ENCODE measurements around the gene PRKCE. TPM values are rescaled to one million over a fixed set of nuclear protein-coding genes. Genes with fewer than 3 reads are reported as not detected.
"Not testable (repeated sequence)": the region's sequence is repeated elsewhere in the genome, so short reads cannot be mapped to it uniquely, and the experiment has no call there.

The PRKCE gene
- total RNA-seq, 1 donor from 2014 or later = 11.7 TPM

- no peaks in the 10 kb centered on the region for H3K9me3 Mint-ChIP-seq
- intact Hi-C loops (cut with micrococcal nuclease) = no loop called here
- H3K36me3 Mint-ChIP-seq (ENCODE audit: low read depth) = no peaks in the 10 kb centered on the region
- H3K4me1 Mint-ChIP-seq (ENCODE audit: low read depth) = no peaks in the 10 kb centered on the region
- H3K27me3 Mint-ChIP-seq (ENCODE audit: insufficient read depth) = no peaks in the 10 kb centered on the region
- no peak overlapping the region for H3K4me3 Mint-ChIP-seq
- no peak for DNase-seq (ENCODE audit: low spot score)
- H3K27ac Mint-ChIP-seq = no peak overlapping the region
These were observed 27.4 kb downstream of the PRKCE start for GRCh38 chr2:45678791-45679348.

- DNase-seq (ENCODE audit: low spot score) = no peak
- Mint-ChIP-seq H3K27me3 (ENCODE audit: insufficient read depth) (no peaks in the 10 kb centered on the region), H3K4me1 (ENCODE audit: low read depth) (no peaks in the 10 kb centered on the region), H3K27ac (no peak overlapping the region), H3K4me3 (no peak overlapping the region), H3K36me3 (ENCODE audit: low read depth) (no peaks in the 10 kb centered on the region), H3K9me3 (no peaks in the 10 kb centered on the region)
- intact Hi-C loops (cut with micrococcal nuclease) = no loop called here
These were observed 29.0 kb downstream of the PRKCE start for GRCh38 chr2:45680351-45680967.

DNA sequence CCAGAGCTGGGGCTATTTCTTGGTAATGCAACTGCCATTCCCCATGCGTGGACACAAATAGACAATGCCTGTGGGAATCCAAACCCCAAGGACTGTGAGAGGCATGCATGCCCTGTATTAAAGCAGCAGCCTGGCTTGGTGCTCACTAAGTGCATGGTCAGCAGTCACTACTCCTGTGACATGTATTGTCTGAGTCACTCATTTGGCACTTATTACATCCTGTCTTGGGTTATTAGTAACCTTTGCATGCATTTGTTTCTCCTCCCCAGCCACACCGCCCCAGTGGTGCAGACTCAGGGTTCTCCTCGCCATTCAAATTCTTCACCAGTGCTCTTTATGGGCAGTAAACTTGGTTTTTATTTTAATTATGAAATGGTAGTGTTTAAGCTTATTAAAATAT lies 30.2 kb downstream of the PRKCE start:
- no peaks in the 10 kb centered on the region for H3K27me3 Mint-ChIP-seq (ENCODE audit: insufficient read depth)
- H3K9me3 Mint-ChIP-seq = no peaks in the 10 kb centered on the region
- intact Hi-C loops (cut with micrococcal nuclease) = no loop called here
- H3K27ac Mint-ChIP-seq = no peak overlapping the region
- no peaks in the 10 kb centered on the region for H3K4me1 Mint-ChIP-seq (ENCODE audit: low read depth)
- no peaks in the 10 kb centered on the region for H3K36me3 Mint-ChIP-seq (ENCODE audit: low read depth)
- no peak overlapping the region for H3K4me3 Mint-ChIP-seq
- DNase-seq (ENCODE audit: low spot score) = no peak

DNA sequence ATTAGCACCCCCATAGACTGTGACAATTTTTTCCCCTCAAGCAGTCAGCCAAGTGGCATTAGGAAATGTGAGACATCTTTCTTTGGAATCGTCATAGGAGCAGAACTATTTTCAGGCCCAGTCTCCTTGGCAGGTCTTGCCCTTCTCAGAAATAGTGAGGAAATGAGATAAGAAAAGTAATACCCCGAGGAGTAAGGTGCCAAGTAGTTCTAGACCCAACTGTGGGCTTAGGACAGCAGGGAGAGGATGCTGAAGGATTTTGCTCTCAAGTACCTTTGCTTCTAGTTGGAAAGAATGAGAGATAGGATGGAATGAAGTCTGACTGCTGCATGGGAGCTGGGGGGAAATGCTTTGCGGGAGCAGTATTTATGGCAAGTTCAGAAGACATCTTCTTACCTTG lies 31.8 kb downstream of the PRKCE start:
- Mint-ChIP-seq H3K9me3 (no peaks in the 10 kb centered on the region), H3K4me3 (no peak overlapping the region), H3K27me3 (ENCODE audit: insufficient read depth) (peaks cover 3% of the 10 kb centered on the region), H3K27ac (no peak overlapping the region), H3K4me1 (ENCODE audit: low read depth) (no peaks in the 10 kb centered on the region), H3K36me3 (ENCODE audit: low read depth) (no peaks in the 10 kb centered on the region)
- intact Hi-C loops (cut with micrococcal nuclease) = no loop called here
- no peak for DNase-seq (ENCODE audit: low spot score)

- intact Hi-C loops (cut with micrococcal nuclease) = no loop called here
- H3K36me3 Mint-ChIP-seq (ENCODE audit: low read depth) = no peaks in the 10 kb centered on the region
These were observed 33.3 kb downstream of the PRKCE start for GRCh38 chr2:45684756-45685155.

GRCh38 chr2:45685260-45685659 lies 33.8 kb downstream of the PRKCE start:
- no peak overlapping the region for H3K27ac Mint-ChIP-seq
- no peak overlapping the region for H3K4me3 Mint-ChIP-seq
- H3K27me3 Mint-ChIP-seq (ENCODE audit: insufficient read depth) = peaks cover 3% of the 10 kb centered on the region
- H3K9me3 Mint-ChIP-seq = no peaks in the 10 kb centered on the region
- DNase-seq (ENCODE audit: low spot score) = no peak
- intact Hi-C loops (cut with micrococcal nuclease) = no loop called here
- H3K36me3 Mint-ChIP-seq (ENCODE audit: low read depth) = no peaks in the 10 kb centered on the region
- no peaks in the 10 kb centered on the region for H3K4me1 Mint-ChIP-seq (ENCODE audit: low read depth)

More at GRCh38 chr2:45684756-45685155, 33.3 kb downstream of the PRKCE start:
- no peaks in the 10 kb centered on the region for H3K4me1 Mint-ChIP-seq (ENCODE audit: low read depth)
- H3K4me3 Mint-ChIP-seq = no peak overlapping the region
- H3K9me3 Mint-ChIP-seq = no peaks in the 10 kb centered on the region
- no peak for DNase-seq (ENCODE audit: low spot score)
- peaks cover 3% of the 10 kb centered on the region for H3K27me3 Mint-ChIP-seq (ENCODE audit: insufficient read depth)
- no peak overlapping the region for H3K27ac Mint-ChIP-seq

GRCh38 chr2:45687964-45688363 lies 36.5 kb downstream of the PRKCE start:
- Mint-ChIP-seq H3K4me1 (ENCODE audit: low read depth) (no peaks in the 10 kb centered on the region), H3K9me3 (no peaks in the 10 kb centered on the region), H3K27ac (no peak overlapping the region), H3K4me3 (no peak overlapping the region), H3K27me3 (ENCODE audit: insufficient read depth) (peaks cover 3% of the 10 kb centered on the region), H3K36me3 (ENCODE audit: low read depth) (no peaks in the 10 kb centered on the region)
- intact Hi-C loops (cut with micrococcal nuclease) = no loop called here
- DNase-seq (ENCODE audit: low spot score) = no peak

GRCh38 chr2:45688479-45689298 lies 37.2 kb downstream of the PRKCE start:
- DNase-seq (ENCODE audit: low spot score) = no peak
- intact Hi-C loops (cut with micrococcal nuclease) = no loop called here
- no peaks in the 10 kb centered on the region for H3K36me3 Mint-ChIP-seq (ENCODE audit: low read depth)
- no peaks in the 10 kb centered on the region for H3K9me3 Mint-ChIP-seq
- H3K4me1 Mint-ChIP-seq (ENCODE audit: low read depth) = no peaks in the 10 kb centered on the region
- H3K4me3 Mint-ChIP-seq = no peak overlapping the region
- H3K27me3 Mint-ChIP-seq (ENCODE audit: insufficient read depth) = peaks cover 3% of the 10 kb centered on the region
- H3K27ac Mint-ChIP-seq = no peak overlapping the region

DNA sequence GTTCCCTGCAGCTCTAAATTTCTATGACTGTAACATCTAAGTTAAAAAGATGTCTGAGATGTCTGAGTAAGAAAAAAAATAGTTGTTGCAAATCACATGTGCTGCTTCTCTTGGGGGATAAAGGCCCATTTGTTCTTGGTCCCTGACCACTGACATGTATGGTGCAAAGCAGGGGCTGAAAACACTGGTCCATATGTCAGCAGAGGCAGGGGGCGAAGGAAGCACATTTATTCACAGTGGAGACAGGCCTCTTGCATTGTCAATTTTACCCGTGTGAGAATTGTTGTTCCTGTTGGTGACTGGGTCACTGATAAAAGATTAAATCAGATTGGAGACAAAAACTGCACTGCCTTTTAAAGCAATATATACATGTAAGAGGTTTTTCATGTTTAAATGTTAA lies 38.8 kb downstream of the PRKCE start:
- no peak overlapping the region for H3K27ac Mint-ChIP-seq
- intact Hi-C loops (cut with micrococcal nuclease) = no loop called here
- H3K36me3 Mint-ChIP-seq (ENCODE audit: low read depth) = no peaks in the 10 kb centered on the region
- H3K27me3 Mint-ChIP-seq (ENCODE audit: insufficient read depth) = peaks cover 3% of the 10 kb centered on the region
- H3K4me1 Mint-ChIP-seq (ENCODE audit: low read depth) = no peaks in the 10 kb centered on the region
- no peak for DNase-seq (ENCODE audit: low spot score)
- no peak overlapping the region for H3K4me3 Mint-ChIP-seq
- no peaks in the 10 kb centered on the region for H3K9me3 Mint-ChIP-seq

DNA sequence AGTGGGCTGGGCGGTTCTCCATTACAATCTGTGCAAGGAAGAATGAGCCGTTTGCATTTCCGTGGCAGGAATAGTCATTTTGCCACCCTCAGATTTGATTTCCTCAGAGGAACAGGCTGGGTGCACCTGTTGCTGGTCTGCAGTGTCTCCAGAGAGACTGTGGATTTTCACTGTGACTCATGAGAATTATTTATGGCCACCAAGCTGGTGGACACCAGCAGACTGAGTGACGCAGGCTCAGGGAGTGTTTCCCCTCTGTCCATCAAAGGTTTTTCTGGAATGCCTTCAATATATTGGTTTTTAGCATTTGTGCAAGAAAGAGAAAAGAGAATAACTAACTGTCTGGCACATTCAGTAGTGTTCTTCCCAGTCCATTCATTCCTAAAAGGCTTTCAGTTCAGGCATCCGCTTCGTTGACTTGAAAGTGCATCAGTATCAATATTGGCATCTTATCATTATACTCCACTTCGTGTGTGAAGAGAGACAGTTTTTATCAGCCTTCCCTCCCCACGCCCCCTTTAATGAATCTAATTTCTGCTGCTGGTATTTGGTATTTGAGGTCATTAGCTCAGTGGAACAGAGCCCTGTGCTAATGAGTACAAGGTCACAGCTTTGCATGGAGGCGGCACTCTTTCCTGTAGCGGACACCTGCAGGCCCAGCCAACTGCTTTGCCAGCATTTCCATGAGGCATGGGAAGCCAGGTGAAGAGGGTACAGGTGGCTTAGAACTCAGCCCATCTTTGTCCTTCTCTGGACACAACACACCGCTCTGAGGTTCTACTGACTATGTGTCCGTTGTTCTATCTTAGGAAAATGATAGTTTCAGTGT lies 39.9 kb downstream of the PRKCE start:
- no peak overlapping the region for H3K4me3 Mint-ChIP-seq
- DNase-seq (ENCODE audit: low spot score) = no peak
- H3K36me3 Mint-ChIP-seq (ENCODE audit: low read depth) = no peaks in the 10 kb centered on the region
- H3K27me3 Mint-ChIP-seq (ENCODE audit: insufficient read depth) = peaks cover 3% of the 10 kb centered on the region
- H3K4me1 Mint-ChIP-seq (ENCODE audit: low read depth) = no peaks in the 10 kb centered on the region
- intact Hi-C loops (cut with micrococcal nuclease) = no loop called here
- H3K9me3 Mint-ChIP-seq = no peaks in the 10 kb centered on the region
- H3K27ac Mint-ChIP-seq = no peak overlapping the region

- no peak for DNase-seq (ENCODE audit: low spot score)
- Mint-ChIP-seq H3K4me3 (no peak overlapping the region), H3K36me3 (ENCODE audit: low read depth) (no peaks in the 10 kb centered on the region), H3K27ac (no peak overlapping the region), H3K4me1 (ENCODE audit: low read depth) (no peaks in the 10 kb centered on the region), H3K9me3 (no peaks in the 10 kb centered on the region), H3K27me3 (ENCODE audit: insufficient read depth) (peaks cover 3% of the 10 kb centered on the region)
- intact Hi-C loops (cut with micrococcal nuclease) = no loop called here
These were observed 41.1 kb downstream of the PRKCE start for GRCh38 chr2:45692566-45692965.

- H3K4me1 Mint-ChIP-seq (ENCODE audit: low read depth); H3K27me3 Mint-ChIP-seq (ENCODE audit: insufficient read depth); H3K36me3 Mint-ChIP-seq (ENCODE audit: low read depth); DNase-seq (ENCODE audit: low spot score); intact Hi-C loops (cut with micrococcal nuclease); H3K27ac Mint-ChIP-seq; H3K9me3 Mint-ChIP-seq; H3K4me3 Mint-ChIP-seq: not testable (repeated sequence)
These were observed 44.1 kb downstream of the PRKCE start for GRCh38 chr2:45695480-45696007.

All from activated T-helper 1 cell treated with anti-CD3 and anti-CD28 coated beads, Interleukin-12 subunit alpha, Interleukin-12 subunit beta, Interleukin-2, Interleukin-4 antibody, amounts not matched to agents 30 ng/mL and 10 ng/mL and 1 ng/mL, durations not matched to agents 14 hours and 24 hours and 36 hours (primary cell).